Measurements from ENCODE around the gene BCR.
"Not testable (repeated sequence)": the region's sequence is repeated elsewhere in the genome, so short reads cannot be mapped to it uniquely, and the experiment has no call there.

GRCh38 chr22:23311635-23312420 lies 131.5 kb downstream of the BCR start:
- TF ChIP-seq CTCF (conservative IDR thresholded peaks at IDR 0.05; ENCODE audit: low read depth, low read length); USF2 (IDR thresholded peaks at IDR 0.05; ENCODE audit: low read depth, low read length); POLR2A (IDR thresholded peaks at IDR 0.05; ENCODE audit: low read depth, low read length); CHD1 (IDR thresholded peaks at IDR 0.05; ENCODE audit: low read depth, low read length); MXI1 (IDR thresholded peaks at IDR 0.05; ENCODE audit: borderline replicate concordance, low read depth, low read length); RFX5 (IDR thresholded peaks at IDR 0.05; ENCODE audit: low read depth, low read length); NFE2L2 (IDR thresholded peaks at IDR 0.05; ENCODE audit: low read depth, low read length): not testable (repeated sequence)

All from IMR-90 (cell line).